ENCODE measurements around the gene RAB3A. TPM values are rescaled to one million over a fixed set of nuclear protein-coding genes. Genes with fewer than 3 reads are reported as not detected.

The RAB3A gene
- total and polyA plus RNA-seq, 2 donors from 2014 or later = 5.2 to 10.5 TPM

GRCh38 chr19:18176367-18177310 is 27.2 kb downstream of the RAB3A start:
- Histone ChIP-seq H3K27ac (ENCODE audit: low read depth in 2 of 2, low read length in 2 of 2) (no peak overlapping the region), H3K36me3 (ENCODE audit: control insufficient read depth in 2 of 3, insufficient read depth in 3 of 3, low read length in 3 of 3) (no peaks in the 10 kb centered on the region), H3K27me3 (ENCODE audit: control insufficient read depth, insufficient read depth, low read length) (no peaks in the 10 kb centered on the region), H3K4me1 (ENCODE audit: control insufficient read depth in 2 of 3, insufficient read depth in 2 of 3, low read depth in 1 of 3, low read length in 3 of 3) (peaks cover 0 to 5% (median 4%) of the 10 kb centered on the region in 3 donors), H3K9ac (ENCODE audit: low read length in 3 of 3) (no peak overlapping the region), H3K9me3 (ENCODE audit: control insufficient read depth in 2 of 3, insufficient read depth in 1 of 3, low read length in 3 of 3) (no peaks in the 10 kb centered on the region), H3K4me3 (ENCODE audit: low read length in 3 of 3) (no peak overlapping the region)
- FAIRE-seq (no peak), DNase-seq (no peak)
- TF ChIP-seq, protein P1, sequence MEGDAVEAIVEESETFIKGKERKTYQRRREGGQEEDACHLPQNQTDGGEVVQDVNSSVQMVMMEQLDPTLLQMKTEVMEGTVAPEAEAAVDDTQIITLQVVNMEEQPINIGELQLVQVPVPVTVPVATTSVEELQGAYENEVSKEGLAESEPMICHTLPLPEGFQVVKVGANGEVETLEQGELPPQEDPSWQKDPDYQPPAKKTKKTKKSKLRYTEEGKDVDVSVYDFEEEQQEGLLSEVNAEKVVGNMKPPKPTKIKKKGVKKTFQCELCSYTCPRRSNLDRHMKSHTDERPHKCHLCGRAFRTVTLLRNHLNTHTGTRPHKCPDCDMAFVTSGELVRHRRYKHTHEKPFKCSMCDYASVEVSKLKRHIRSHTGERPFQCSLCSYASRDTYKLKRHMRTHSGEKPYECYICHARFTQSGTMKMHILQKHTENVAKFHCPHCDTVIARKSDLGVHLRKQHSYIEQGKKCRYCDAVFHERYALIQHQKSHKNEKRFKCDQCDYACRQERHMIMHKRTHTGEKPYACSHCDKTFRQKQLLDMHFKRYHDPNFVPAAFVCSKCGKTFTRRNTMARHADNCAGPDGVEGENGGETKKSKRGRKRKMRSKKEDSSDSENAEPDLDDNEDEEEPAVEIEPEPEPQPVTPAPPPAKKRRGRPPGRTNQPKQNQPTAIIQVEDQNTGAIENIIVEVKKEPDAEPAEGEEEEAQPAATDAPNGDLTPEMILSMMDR (IDR thresholded peaks at IDR 0.05; ENCODE audit: borderline replicate concordance, extremely low read depth, insufficient read depth) = no peak
- intact Hi-C loops (cut with DNase I) = no loop called here

DNA sequence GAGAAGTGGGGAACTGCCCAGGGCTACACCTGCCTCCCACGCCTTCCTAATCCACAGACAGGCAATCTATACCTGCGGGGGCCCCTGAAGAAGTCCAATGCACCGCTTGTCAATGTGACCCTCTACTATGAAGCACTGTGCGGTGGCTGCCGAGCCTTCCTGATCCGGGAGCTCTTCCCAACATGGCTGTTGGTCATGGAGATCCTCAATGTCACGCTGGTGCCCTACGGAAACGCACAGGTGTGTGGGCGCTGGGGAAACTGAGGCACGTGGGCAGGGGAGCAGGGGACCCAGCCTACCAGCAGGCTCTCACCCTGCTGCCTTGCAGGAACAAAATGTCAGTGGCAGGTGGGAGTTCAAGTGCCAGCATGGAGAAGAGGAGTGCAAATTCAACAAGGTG is 28.9 kb downstream of the RAB3A start:
- Histone ChIP-seq H3K27me3 (ENCODE audit: control insufficient read depth, insufficient read depth, low read length) (no peaks in the 10 kb centered on the region), H3K4me3 (ENCODE audit: low read length in 3 of 3) (peak overlapping the region in 1 of 3 donors; percentile 57), H3K9ac (ENCODE audit: low read length in 3 of 3) (no peak overlapping the region), H3K4me1 (ENCODE audit: control insufficient read depth in 2 of 3, insufficient read depth in 2 of 3, low read depth in 1 of 3, low read length in 3 of 3) (peaks cover 0 to 5% (median 4%) of the 10 kb centered on the region in 3 donors), H3K27ac (ENCODE audit: low read depth in 2 of 2, low read length in 2 of 2) (no peak overlapping the region), H3K9me3 (ENCODE audit: control insufficient read depth in 2 of 3, insufficient read depth in 1 of 3, low read length in 3 of 3) (no peaks in the 10 kb centered on the region), H3K36me3 (ENCODE audit: control insufficient read depth in 2 of 3, insufficient read depth in 3 of 3, low read length in 3 of 3) (no peaks in the 10 kb centered on the region)
- intact Hi-C loops (cut with DNase I) = no loop called here
- FAIRE-seq (no peak), DNase-seq (peak in 1 of 5 donors; percentile 31)
- TF ChIP-seq, protein P1 (IDR thresholded peaks at IDR 0.05; ENCODE audit: borderline replicate concordance, extremely low read depth, insufficient read depth) = no peak

DNA sequence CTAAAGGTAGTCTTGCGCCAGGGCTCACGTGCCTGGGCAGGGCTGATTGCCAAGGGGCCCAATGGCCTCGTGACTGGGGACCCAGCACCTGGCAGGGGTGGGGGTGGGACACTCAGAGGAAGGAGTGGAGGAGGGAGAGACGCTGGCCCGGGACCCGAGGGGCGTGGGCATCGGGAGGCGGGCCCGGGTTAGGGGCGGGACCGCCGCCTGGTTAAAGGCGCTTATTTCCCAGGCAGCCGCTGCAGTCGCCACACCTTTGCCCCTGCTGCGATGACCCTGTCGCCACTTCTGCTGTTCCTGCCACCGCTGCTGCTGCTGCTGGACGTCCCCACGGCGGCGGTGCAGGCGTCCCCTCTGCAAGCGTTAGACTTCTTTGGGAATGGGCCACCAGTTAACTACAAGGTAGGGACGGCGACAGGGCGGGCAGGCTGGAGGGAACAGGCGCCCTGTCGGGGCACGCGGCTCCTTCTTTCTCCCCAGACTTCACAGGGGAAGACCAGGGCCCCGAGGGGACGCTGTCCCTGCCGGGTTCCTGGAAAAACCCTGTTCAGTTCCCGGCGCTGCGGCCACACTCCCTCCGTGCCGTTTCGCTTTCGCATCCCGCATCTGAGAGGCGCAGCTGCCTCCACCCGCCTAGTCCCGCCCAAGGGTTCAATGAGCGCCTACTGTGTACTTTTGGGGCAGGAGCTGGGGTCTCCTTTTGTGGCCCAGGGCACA is 30.1 kb downstream of the RAB3A start, which contains the start of gene IFI30:
IFI30 (plus strand) TSS at position 242 of the 717 bp plus-strand sequence; CDS start at position 271, 29 bp downstream.
- H3K27me3 ChIP-seq (ENCODE audit: control insufficient read depth, insufficient read depth, low read length) = no peaks in the 10 kb centered on the region
- peak within 1 kb of the TSS; percentile 66 to 82 for H3K27ac ChIP-seq (ENCODE audit: low read depth in 2 of 2, low read length in 2 of 2)
- peak within 1 kb of the TSS; percentile 37 to 66 (median 57) for H3K4me3 ChIP-seq (ENCODE audit: low read length in 3 of 3)
- TF ChIP-seq, protein P1 (IDR thresholded peaks at IDR 0.05; ENCODE audit: borderline replicate concordance, extremely low read depth, insufficient read depth) = no peak
- peak within 1 kb of the TSS in 2 of 3 donors; percentile 1 to 43 for H3K9ac ChIP-seq (ENCODE audit: low read length in 3 of 3)
- intact Hi-C loops (cut with DNase I) = no loop called here
- no peak for FAIRE-seq
- H3K9me3 ChIP-seq (ENCODE audit: control insufficient read depth in 2 of 3, insufficient read depth in 1 of 3, low read length in 3 of 3) = no peaks in the 10 kb centered on the region
- H3K4me1 ChIP-seq (ENCODE audit: control insufficient read depth in 2 of 3, insufficient read depth in 2 of 3, low read depth in 1 of 3, low read length in 3 of 3) = peaks cover 0 to 5% (median 4%) of the 10 kb centered on the region in 3 donors
- peak; percentile 74 to 95 (median 84) for DNase-seq
- H3K36me3 ChIP-seq (ENCODE audit: control insufficient read depth in 2 of 3, insufficient read depth in 3 of 3, low read length in 3 of 3) = peaks cover 0 to 1% (median 0%) of the 10 kb centered on the region in 3 donors
